Measurements from ENCODE around the gene FAF1.

DNA sequence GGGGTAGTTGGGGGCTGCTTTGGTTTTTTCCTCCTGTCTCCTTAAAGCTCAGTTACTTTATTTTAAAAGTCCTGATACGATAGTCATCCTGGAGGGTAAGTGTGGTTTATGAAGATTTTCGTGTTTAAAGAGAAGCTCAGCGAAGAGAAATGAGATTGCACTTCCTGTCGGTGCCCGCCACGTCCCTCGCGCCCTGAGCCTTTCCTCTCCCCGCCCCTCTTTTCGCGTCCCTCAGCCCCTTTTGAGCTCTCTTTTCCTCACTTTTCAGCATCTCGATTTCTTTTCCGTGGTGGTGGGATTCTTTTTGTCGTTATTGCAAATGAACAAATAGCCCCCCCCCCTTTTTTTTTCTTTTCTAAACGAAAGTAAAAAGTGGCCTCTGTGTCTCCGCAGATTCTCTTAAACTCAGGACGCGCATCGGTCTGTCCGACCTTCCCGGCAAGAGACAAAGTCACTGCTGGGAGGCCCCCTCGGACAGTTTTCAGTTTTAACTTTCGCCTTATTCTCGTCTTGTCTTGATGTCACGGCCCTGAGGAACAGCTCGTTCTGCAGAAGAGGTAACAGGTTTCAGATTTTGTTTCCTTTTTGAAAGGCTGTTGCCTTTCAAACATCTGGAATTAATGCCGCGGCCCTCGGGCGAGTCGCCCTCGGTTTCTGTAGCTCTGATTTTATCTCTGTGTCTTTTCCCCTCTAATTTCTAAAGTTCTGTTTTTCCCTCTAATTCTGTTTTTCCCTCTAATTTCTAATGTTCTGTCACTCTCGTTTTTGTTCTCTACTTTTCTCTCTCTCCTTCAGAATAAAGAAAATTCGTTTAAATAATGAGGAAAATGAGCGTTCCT is 535.8 kb downstream of the FAF1 start:
- TF ChIP-seq, protein P1, sequence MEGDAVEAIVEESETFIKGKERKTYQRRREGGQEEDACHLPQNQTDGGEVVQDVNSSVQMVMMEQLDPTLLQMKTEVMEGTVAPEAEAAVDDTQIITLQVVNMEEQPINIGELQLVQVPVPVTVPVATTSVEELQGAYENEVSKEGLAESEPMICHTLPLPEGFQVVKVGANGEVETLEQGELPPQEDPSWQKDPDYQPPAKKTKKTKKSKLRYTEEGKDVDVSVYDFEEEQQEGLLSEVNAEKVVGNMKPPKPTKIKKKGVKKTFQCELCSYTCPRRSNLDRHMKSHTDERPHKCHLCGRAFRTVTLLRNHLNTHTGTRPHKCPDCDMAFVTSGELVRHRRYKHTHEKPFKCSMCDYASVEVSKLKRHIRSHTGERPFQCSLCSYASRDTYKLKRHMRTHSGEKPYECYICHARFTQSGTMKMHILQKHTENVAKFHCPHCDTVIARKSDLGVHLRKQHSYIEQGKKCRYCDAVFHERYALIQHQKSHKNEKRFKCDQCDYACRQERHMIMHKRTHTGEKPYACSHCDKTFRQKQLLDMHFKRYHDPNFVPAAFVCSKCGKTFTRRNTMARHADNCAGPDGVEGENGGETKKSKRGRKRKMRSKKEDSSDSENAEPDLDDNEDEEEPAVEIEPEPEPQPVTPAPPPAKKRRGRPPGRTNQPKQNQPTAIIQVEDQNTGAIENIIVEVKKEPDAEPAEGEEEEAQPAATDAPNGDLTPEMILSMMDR (IDR thresholded peaks at IDR 0.05; ENCODE audit: low read depth, low read length) = no peak
- TF ChIP-seq EZH2phosphoT487 (IDR thresholded peaks at IDR 0.05; ENCODE audit: low read depth) = no peak

Measured in OCI-LY3 (cell line).